ENCODE results near the gene ZNF366.
A peak's percentile ranks its signal among the peaks of the same experiment; 100 is the strongest.
"Not testable (repeated sequence)": the region's sequence is repeated elsewhere in the genome, so short reads cannot be mapped to it uniquely, and the experiment has no call there.

ZNF366 gene

GRCh38 chr5:72407078-72407477 lies 100.1 kb downstream of the ZNF366 start:
- Histone ChIP-seq H3K4me1 (ENCODE audit: control insufficient read depth, insufficient read depth, low read length, unreplicated experiment) (peaks cover 49% of the 10 kb centered on the region), H3K4me3 (ENCODE audit: low read depth, low read length) (no peak overlapping the region), H3K36me3 (ENCODE audit: insufficient read depth, low read length) (no peaks in the 10 kb centered on the region), H3K27ac (ENCODE audit: low read depth, low read length) (peak overlapping the region; percentile 36; the same call in 1 of the 2 replicates), H3K79me2 (ENCODE audit: control insufficient read depth, insufficient read depth, low read length, unreplicated experiment) (no peaks in the 10 kb centered on the region), H3K27me3 (ENCODE audit: insufficient read depth, low read length) (no peaks in the 10 kb centered on the region), H2AFZ (ENCODE audit: low read length, unreplicated experiment) (no peak overlapping the region)

- H3K4me3 ChIP-seq (ENCODE audit: low read depth, low read length); H3K27ac ChIP-seq (ENCODE audit: low read depth, low read length); H3K27me3 ChIP-seq (ENCODE audit: insufficient read depth, low read length); H3K36me3 ChIP-seq (ENCODE audit: insufficient read depth, low read length); H3K79me2 ChIP-seq (ENCODE audit: control insufficient read depth, insufficient read depth, low read length, unreplicated experiment); H2AFZ ChIP-seq (ENCODE audit: low read length, unreplicated experiment): not testable (repeated sequence)
- H3K4me1 ChIP-seq (ENCODE audit: control insufficient read depth, insufficient read depth, low read length, unreplicated experiment), result peaks cover 33% of the 10 kb centered on the region
Measured at GRCh38 chr5:72404771-72405170, 102.4 kb downstream of the ZNF366 start.

DNA sequence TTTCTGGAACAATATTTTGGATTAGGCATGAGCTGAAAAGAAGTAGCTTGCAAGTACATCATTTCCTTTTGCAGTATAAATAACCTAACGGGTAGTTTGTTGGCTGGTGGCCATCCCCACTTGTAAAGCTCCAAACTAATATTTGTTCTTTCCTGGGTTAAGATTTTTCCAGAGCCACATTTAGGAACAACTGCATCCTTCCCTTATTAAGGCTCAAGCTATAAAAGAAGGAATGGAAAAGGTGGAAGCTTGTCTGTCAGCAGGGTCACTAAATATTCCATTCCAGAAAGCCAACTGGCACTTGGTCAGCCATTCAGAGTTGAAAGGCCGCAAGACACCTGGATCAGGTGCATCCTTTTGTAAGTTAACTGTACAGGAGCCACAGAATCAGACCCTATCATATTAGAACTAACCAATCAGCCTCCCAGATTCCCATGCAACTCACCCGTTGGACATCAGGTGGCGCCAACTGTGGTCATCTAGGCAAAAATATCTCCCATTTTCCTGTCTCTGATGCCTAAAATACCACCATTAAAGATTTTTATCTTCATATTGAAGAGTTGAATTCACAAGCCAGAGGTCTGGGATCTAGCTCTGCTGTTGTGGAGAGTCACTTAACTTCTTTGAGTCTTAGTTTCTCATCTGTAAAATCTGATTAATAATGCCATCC lies 104.1 kb downstream of the ZNF366 start:
- H3K79me2 ChIP-seq (ENCODE audit: control insufficient read depth, insufficient read depth, low read length, unreplicated experiment), result no peaks in the 10 kb centered on the region
- no peak overlapping the region for H3K4me3 ChIP-seq (ENCODE audit: low read depth, low read length)
- H3K36me3 ChIP-seq (ENCODE audit: insufficient read depth, low read length), result no peaks in the 10 kb centered on the region
- H3K27ac ChIP-seq (ENCODE audit: low read depth, low read length), result peak overlapping the region; percentile 57
- H3K4me1 ChIP-seq (ENCODE audit: control insufficient read depth, insufficient read depth, low read length, unreplicated experiment), result peaks cover 30% of the 10 kb centered on the region
- no peaks in the 10 kb centered on the region for H3K27me3 ChIP-seq (ENCODE audit: insufficient read depth, low read length)
- H2AFZ ChIP-seq (ENCODE audit: low read length, unreplicated experiment), result peak overlapping the region; percentile 60

- Histone ChIP-seq H3K4me3 (ENCODE audit: low read depth, low read length) (no peak overlapping the region), H3K27me3 (ENCODE audit: insufficient read depth, low read length) (no peaks in the 10 kb centered on the region), H3K4me1 (ENCODE audit: control insufficient read depth, insufficient read depth, low read length, unreplicated experiment) (peaks cover 29% of the 10 kb centered on the region), H3K79me2 (ENCODE audit: control insufficient read depth, insufficient read depth, low read length, unreplicated experiment) (no peaks in the 10 kb centered on the region), H2AFZ (ENCODE audit: low read length, unreplicated experiment) (peak overlapping the region; percentile 60), H3K27ac (ENCODE audit: low read depth, low read length) (peak overlapping the region; percentile 57), H3K36me3 (ENCODE audit: insufficient read depth, low read length) (no peaks in the 10 kb centered on the region)
Measured at GRCh38 chr5:72402381-72402890, 104.8 kb downstream of the ZNF366 start.

DNA sequence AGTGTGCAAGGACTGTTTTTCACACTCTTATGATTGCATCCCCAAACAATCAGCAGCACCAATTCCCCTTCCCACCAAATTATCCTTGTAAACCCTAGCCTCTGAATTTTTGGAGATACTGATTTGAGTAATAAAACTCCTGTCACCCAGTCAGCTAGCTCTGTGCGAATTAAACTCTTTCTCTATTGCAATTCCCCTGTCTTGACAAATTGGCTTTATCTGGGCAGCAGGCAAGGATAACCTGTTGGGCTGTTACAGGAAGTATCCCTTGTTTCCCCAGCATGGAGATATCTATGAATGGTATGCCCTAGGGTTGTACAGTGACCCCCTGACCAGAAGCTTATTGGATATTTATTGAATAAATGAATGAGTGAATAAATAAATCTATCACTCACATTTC lies 106.3 kb downstream of the ZNF366 start:
- Histone ChIP-seq H2AFZ (ENCODE audit: low read length, unreplicated experiment) (no peak overlapping the region), H3K36me3 (ENCODE audit: insufficient read depth, low read length) (no peaks in the 10 kb centered on the region), H3K79me2 (ENCODE audit: control insufficient read depth, insufficient read depth, low read length, unreplicated experiment) (no peaks in the 10 kb centered on the region), H3K4me3 (ENCODE audit: low read depth, low read length) (no peak overlapping the region), H3K27ac (ENCODE audit: low read depth, low read length) (no peak overlapping the region), H3K27me3 (ENCODE audit: insufficient read depth, low read length) (no peaks in the 10 kb centered on the region), H3K4me1 (ENCODE audit: control insufficient read depth, insufficient read depth, low read length, unreplicated experiment) (peaks cover 22% of the 10 kb centered on the region)

GRCh38 chr5:72397836-72398235 lies 109.4 kb downstream of the ZNF366 start:
- H3K27me3 ChIP-seq (ENCODE audit: insufficient read depth, low read length), result no peaks in the 10 kb centered on the region

DNA sequence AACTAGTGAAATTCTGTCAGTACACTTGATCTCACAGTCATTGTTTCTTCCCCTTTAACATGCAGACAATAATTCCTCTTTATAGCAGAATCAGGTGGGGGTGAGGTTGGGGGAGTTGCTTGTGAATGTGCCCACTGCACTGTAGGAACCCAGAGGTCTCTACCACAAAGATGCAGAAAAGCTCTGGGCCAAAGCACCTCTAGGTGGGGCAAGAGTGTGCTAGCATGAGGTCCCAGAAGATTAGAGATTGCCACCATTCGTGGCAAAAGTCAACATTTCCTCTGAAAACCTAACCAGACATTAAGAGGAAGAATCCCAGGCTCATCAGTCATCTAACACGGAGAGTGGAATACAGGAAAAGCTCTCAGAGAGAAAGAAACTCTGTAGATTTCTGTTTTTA lies 112.5 kb downstream of the ZNF366 start:
- H3K79me2 ChIP-seq (ENCODE audit: control insufficient read depth, insufficient read depth, low read length, unreplicated experiment), result no peaks in the 10 kb centered on the region
- H3K4me1 ChIP-seq (ENCODE audit: control insufficient read depth, insufficient read depth, low read length, unreplicated experiment), result peaks cover 14% of the 10 kb centered on the region
- H3K27me3 ChIP-seq (ENCODE audit: insufficient read depth, low read length), result no peaks in the 10 kb centered on the region
- peak overlapping the region; percentile 73 for H2AFZ ChIP-seq (ENCODE audit: low read length, unreplicated experiment)
- H3K27ac ChIP-seq (ENCODE audit: low read depth, low read length), result no peak overlapping the region
- no peaks in the 10 kb centered on the region for H3K36me3 ChIP-seq (ENCODE audit: insufficient read depth, low read length)
- no peak overlapping the region for H3K4me3 ChIP-seq (ENCODE audit: low read depth, low read length)

More at GRCh38 chr5:72397836-72398235, 109.4 kb downstream of the ZNF366 start:
- Histone ChIP-seq H3K27ac (ENCODE audit: low read depth, low read length) (no peak overlapping the region), H3K4me1 (ENCODE audit: control insufficient read depth, insufficient read depth, low read length, unreplicated experiment) (peaks cover 19% of the 10 kb centered on the region), H2AFZ (ENCODE audit: low read length, unreplicated experiment) (no peak overlapping the region), H3K36me3 (ENCODE audit: insufficient read depth, low read length) (no peaks in the 10 kb centered on the region), H3K79me2 (ENCODE audit: control insufficient read depth, insufficient read depth, low read length, unreplicated experiment) (no peaks in the 10 kb centered on the region), H3K4me3 (ENCODE audit: low read depth, low read length) (no peak overlapping the region)

DNA sequence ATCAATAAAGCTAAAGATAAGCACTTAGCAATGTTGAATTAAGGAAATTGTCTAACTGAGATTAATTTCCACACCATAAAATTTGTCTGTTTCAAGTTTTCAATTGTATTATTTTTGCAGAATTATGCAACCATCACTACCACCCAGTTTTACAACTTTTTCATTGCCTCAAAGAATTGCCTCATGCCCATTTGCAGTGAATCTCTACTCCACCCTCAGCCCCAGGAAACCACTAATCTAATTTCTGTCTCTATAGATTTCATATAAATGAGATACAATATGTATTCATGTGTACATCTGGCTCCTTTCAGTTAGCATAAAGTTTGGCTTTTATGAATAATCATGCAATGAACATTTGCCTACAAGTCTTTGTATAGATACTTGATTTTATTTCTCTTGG lies 114.2 kb downstream of the ZNF366 start:
- no peaks in the 10 kb centered on the region for H3K36me3 ChIP-seq (ENCODE audit: insufficient read depth, low read length)
- peaks cover 20% of the 10 kb centered on the region for H3K4me1 ChIP-seq (ENCODE audit: control insufficient read depth, insufficient read depth, low read length, unreplicated experiment)
- no peak overlapping the region for H3K4me3 ChIP-seq (ENCODE audit: low read depth, low read length)
- H3K27ac ChIP-seq (ENCODE audit: low read depth, low read length), result no peak overlapping the region
- no peaks in the 10 kb centered on the region for H3K27me3 ChIP-seq (ENCODE audit: insufficient read depth, low read length)
- no peak overlapping the region for H2AFZ ChIP-seq (ENCODE audit: low read length, unreplicated experiment)
- H3K79me2 ChIP-seq (ENCODE audit: control insufficient read depth, insufficient read depth, low read length, unreplicated experiment), result no peaks in the 10 kb centered on the region
